K562 (cell line): ENCODE results near the gene CLIP4. TPM values are rescaled to one million over a fixed set of nuclear protein-coding genes. Genes with fewer than 3 reads are reported as not detected.

ENCODE experiments used
- ATAC-seq: fragments of 200-7000 bp; cut with Tn5 transposase; 3 replicates; pipeline ENCODE4 v1.9.1; 2020; ENCODE audit warnings: moderate library complexity
- BruUV-seq: library from RNA; stranded (reverse); fragments of 400-500 nt; replicated peaks from 2 replicates; lab custom pipeline; 2021; lab: Mats Ljungman, UMichigan
- CTCF ChIA-PET: fragments of 300-600 bp; formaldehyde crosslinking; extraction: SDS; loops from one replicate; lab custom pipeline; 2021; ENCODE audit warnings: low intra/inter-chr PET ratio; lab: Yijun Ruan, JAX
- POLR2A ChIA-PET: fragments of 300-600, 350-650 bp; sonication (Branson Sonifier 250); formaldehyde crosslinking; extraction: SDS; loops from one replicate; lab custom pipeline; 2021; ENCODE audit warnings: antibody characterized with exemption, inconsistent platforms; lab: Yijun Ruan, JAX
- DNase-seq, 4 experiments: peaks; one replicate each; pipeline versions ENCODE4 v3.0.0 to v3.0.0-alpha.2; 2011 to 2018; ENCODE audit warnings: low spot score in 3 of 4, mixed read lengths in 3 of 4; ENCODE audit errors: extremely low read depth in 1 of 4
- FAIRE-seq: peaks from 2 replicates; lab custom pipeline; 2011; peaks lifted over from hg19 to GRCh38; lab: Jason Lieb, UNC
- H2AFZ ChIP-seq: 2 replicates; pipeline ENCODE4 v1.6.0; 2011; ENCODE audit warnings: low read depth, low read length, control low read depth, inconsistent platforms
- H3K27ac ChIP-seq: fragments of 200-600 bp; 3 replicates; pipeline ENCODE4 v1.8.0; 2011; ENCODE audit warnings: low read depth, mild to moderate bottlenecking, control low read depth, inconsistent platforms, low read length, moderate library complexity, mixed read lengths; ENCODE audit errors: extremely low read depth
- H3K27me3 ChIP-seq, 2 experiments: fragments of 300-600 bp in 1 of 2; 2 replicates in 1 of 2; 3 replicates in 1 of 2; pipeline versions ENCODE4 v1.6.0 to v1.8.0; 2011; ENCODE audit warnings: inconsistent platforms in 2 of 2, low read length in 2 of 2, mild to moderate bottlenecking in 1 of 2, mixed read lengths in 1 of 2, moderate library complexity in 1 of 2; ENCODE audit not compliant: control insufficient read depth in 2 of 2, insufficient read depth in 2 of 2
- H3K36me3 ChIP-seq: fragments of 300-600 bp; 3 replicates; pipeline ENCODE4 v1.8.0; 2011; ENCODE audit warnings: mild to moderate bottlenecking, low read length, inconsistent platforms; ENCODE audit not compliant: control insufficient read depth, insufficient read depth
- H3K4me1 ChIP-seq, 2 experiments: fragments of 200-600 bp in 1 of 2; replicated peaks in 1 of 2; 2 replicates in 1 of 2; 3 replicates in 1 of 2; pipeline versions ENCODE4 v1.5.1 to v1.8.0; 2011; ENCODE audit warnings: inconsistent platforms in 2 of 2, low read length in 2 of 2, mild to moderate bottlenecking in 1 of 2, mixed read lengths in 1 of 2, moderate library complexity in 1 of 2; ENCODE audit not compliant: control insufficient read depth in 2 of 2, insufficient read depth in 2 of 2
- H3K4me2 ChIP-seq: 2 replicates; pipeline ENCODE4 v1.6.1; 2011; ENCODE audit warnings: low read length, control low read depth, inconsistent platforms, mixed read lengths; ENCODE audit not compliant: insufficient read depth
- H3K4me3 ChIP-seq: fragments of 200-600 bp; sonication (generic), shearing (Covaris generic); 2 replicates; pipeline ENCODE4 v1.5.1; 2016; ENCODE audit warnings: control low read depth, inconsistent platforms
- H3K79me2 ChIP-seq: fragments of 200-600 bp; 3 replicates; pipeline ENCODE4 v1.8.0; 2011; ENCODE audit warnings: low read length, inconsistent platforms; ENCODE audit not compliant: control insufficient read depth, insufficient read depth
- H3K9ac ChIP-seq, 2 experiments: 2 replicates each; pipeline versions ENCODE4 v1.6.0 to v1.6.1; 2011; ENCODE audit warnings: low read depth in 2 of 2, low read length in 2 of 2, control low read depth in 1 of 2, inconsistent platforms in 1 of 2, mild to moderate bottlenecking in 1 of 2, mixed read lengths in 1 of 2; ENCODE audit not compliant: insufficient read depth in 1 of 2
- H3K9me1 ChIP-seq: one replicate; pipeline ENCODE4 v1.6.0; 2011; ENCODE audit warnings: inconsistent platforms, mild to moderate bottlenecking, low read length, moderate library complexity; ENCODE audit not compliant: control insufficient read depth, insufficient read depth
- H3K9me3 ChIP-seq: replicated peaks from 2 replicates; pipeline ENCODE4 v1.5.1; 2011; ENCODE audit warnings: low read depth, low read length, inconsistent platforms; ENCODE audit not compliant: control insufficient read depth, insufficient read depth
- H4K20me1 ChIP-seq: replicated peaks from 2 replicates; pipeline ENCODE4 v1.6.1; 2011; ENCODE audit warnings: low read length, inconsistent platforms, mixed read lengths; ENCODE audit not compliant: control insufficient read depth, insufficient read depth
- BRD4 ChIP-seq: fragments of 200-600 bp; sonication (generic); IDR thresholded peaks from 2 replicates; pipeline ENCODE4 v1.6.1; 2017; ENCODE audit warnings: inconsistent platforms
- ESRRA ChIP-seq: fragments of 450-650 bp; IDR thresholded peaks from 2 replicates; pipeline ENCODE4 v1.6.1; 2014; ENCODE audit warnings: low read depth, mild to moderate bottlenecking, moderate library complexity, borderline replicate concordance
- FOXP1 ChIP-seq: sonication (generic); formaldehyde crosslinking; IDR thresholded peaks from 2 replicates; pipeline ENCODE4 v1.8.0; 2022; ENCODE audit warnings: mild to moderate bottlenecking, missing genetic modification reagents
- GABPB2 ChIP-seq: fragments of 250-450 bp; sonication (Bioruptor Pico); conservative IDR thresholded peaks from 2 replicates; pipeline ENCODE4 v1.5.1; 2021; ENCODE audit warnings: mild to moderate bottlenecking
- GATAD2A ChIP-seq: fragments of 450-650 bp; IDR thresholded peaks from 2 replicates; pipeline ENCODE4 v1.6.1; 2017
- MAFK ChIP-seq: IDR thresholded peaks from 2 replicates; pipeline ENCODE4 v1.6.1; 2011; ENCODE audit warnings: low read length, improper control_type of control experiment
- MED1 ChIP-seq: sonication (generic); formaldehyde crosslinking; IDR thresholded peaks from 2 replicates; pipeline ENCODE4 v1.8.1; 2023; ENCODE audit warnings: missing genetic modification reagents, borderline replicate concordance
- NBN ChIP-seq: fragments of 450-650 bp; IDR thresholded peaks from 2 replicates; pipeline ENCODE4 v1.6.1; 2016; ENCODE audit warnings: low read depth, mild to moderate bottlenecking
- RBM14 ChIP-seq: fragments of 200-400 bp; formaldehyde crosslinking; IDR thresholded peaks from 2 replicates; pipeline ENCODE4 v1.6.1; 2018; ENCODE audit warnings: low read depth, mild to moderate bottlenecking, low read length, moderate library complexity, borderline replicate concordance; ENCODE audit not compliant: insufficient read depth
- SIN3A ChIP-seq, 2 experiments: fragments of 150-350 bp in 1 of 2; IDR thresholded peaks; 2 replicates each; pipeline ENCODE4 v1.6.1; 2011 to 2016; ENCODE audit warnings: borderline replicate concordance in 2 of 2, low read depth in 2 of 2, low read length in 2 of 2, mild to moderate bottlenecking in 2 of 2, moderate library complexity in 2 of 2; ENCODE audit not compliant: control insufficient read depth in 1 of 2
- SMARCA4 ChIP-seq: fragments of 450-650 bp; IDR thresholded peaks from 2 replicates; pipeline ENCODE4 v1.6.1; 2016
- ZNF316 ChIP-seq: fragments of 450-650 bp; IDR thresholded peaks from 2 replicates; pipeline ENCODE4 v1.6.1; 2016
- ZNF589 ChIP-seq: fragments of 200-800 bp; sonication (Bioruptor generic); IDR thresholded peaks from 2 replicates; pipeline ENCODE4 v1.6.1; 2016; ENCODE audit warnings: low read depth, missing genetic modification characterization, missing compliant biosample characterization
- ZNF785 ChIP-seq: fragments of 250-450 bp; sonication (Bioruptor Pico); IDR thresholded peaks from 2 replicates; pipeline ENCODE4 v1.4.0; 2020; ENCODE audit warnings: mild to moderate bottlenecking
- WGBS: fragments of 100-300 bp; shearing (Covaris generic); methylation state at CpG from one replicate; pipeline ENCODE4 v1.1.6; 2016; ENCODE audit warnings: low coverage, mixed read lengths; ENCODE audit not compliant: insufficient coverage; ENCODE audit errors: missing lambda C conversion rate; 5-methylcytosine and 5-hydroxymethylcytosine counted together
- in situ Hi-C: fragments of 300-500 bp; cut with MboI; formaldehyde crosslinking; loops from 4 replicates; pipeline ENCODE4 v1.15.0; 2018; ENCODE audit warnings: inconsistent platforms, mixed read lengths
- intact Hi-C: fragments of 100-400 bp; cut with micrococcal nuclease; formaldehyde crosslinking; loops from 2 replicates; pipeline ENCODE4 v1.14.2; 2022
- polyA plus RNA-seq, 8 experiments: library from polyadenylated mRNA; depleted of rRNA in 4 of 8; stranded (reverse) in 5 of 8; unstranded in 3 of 8; fragments of >200 nt; fragmentation: Nextera tagmentation in 2 of 8; fragmentation: Illumina TruSeq in 1 of 8; extraction: Ambion mirVana in 2 of 8; extraction: Trizol in 1 of 8; gene quantifications; 2 replicates each; pipeline versions ENCODE4 v1.2.1 to v1.2.3, GENCODE V29; 2011 to 2014; ENCODE audit warnings: inconsistent platforms in 1 of 8, missing spikeins in 1 of 8
- total RNA-seq, 7 experiments: library from RNA; depleted of rRNA in 6 of 7; stranded (reverse); fragments of >200 nt in 6 of 7; fragmentation: Illumina TruSeq in 2 of 7; extraction: Trizol in 2 of 7; gene quantifications; 2 replicates each; pipeline versions ENCODE4 v1.2.1 to v1.2.3, GENCODE V29; 2011 to 2021; ENCODE audit warnings: low replicate concordance in 1 of 7
- TF ChIP-seq, protein P1 (sequence below): fragments of 250-450 bp; sonication (Bioruptor Pico); IDR thresholded peaks from 2 replicates; pipeline ENCODE4 v1.5.0; 2021; ENCODE audit warnings: mild to moderate bottlenecking, borderline replicate concordance
- TF ChIP-seq, protein P2 (sequence below): fragments of 450-650 bp; IDR thresholded peaks from 2 replicates; pipeline ENCODE4 v1.7.0; 2016; ENCODE audit warnings: borderline replicate concordance
- TF ChIP-seq, protein P3 (sequence below): fragments of 450-650 bp; IDR thresholded peaks from 2 replicates; pipeline ENCODE4 v1.6.1; 2016
- TF ChIP-seq, protein P4 (sequence below): IDR thresholded peaks from 3 replicates; pipeline ENCODE4 v1.6.1; 2011; ENCODE audit warnings: borderline replicate concordance, mild to moderate bottlenecking; ENCODE audit not compliant: insufficient read length, insufficient read depth

Gene CLIP4
- total and polyA plus RNA-seq, 9 of the 15 experiments (the other 6 are each of a cell fraction or from before 2014, with no cell fraction given), result 0.03 to 0.38 (median 0.13) TPM; not detected in 5

DNA sequence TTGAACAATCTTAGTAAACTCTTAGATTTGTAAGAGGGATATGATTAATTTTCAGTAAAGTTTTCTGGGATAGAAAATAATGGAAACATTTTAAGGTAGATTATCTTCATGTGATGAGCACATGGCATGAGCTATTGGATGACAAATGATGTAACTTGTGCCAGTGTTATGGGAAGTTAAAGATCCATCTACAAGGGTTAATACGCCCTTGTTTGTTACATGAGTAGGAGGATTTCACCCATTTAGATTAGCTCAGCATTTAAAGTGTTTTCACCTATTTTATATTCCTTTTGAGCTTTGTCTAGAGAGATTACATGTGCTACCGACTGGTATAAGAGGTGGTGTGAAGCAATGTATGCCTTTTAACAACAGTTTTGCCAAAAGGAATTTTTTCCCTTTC lies 5.6 kb downstream of the CLIP4 start:
- ATAC-seq, result no peak
- TF ChIP-seq BRD4, result no peak
- TF ChIP-seq ESRRA, result no peak
- TF ChIP-seq, protein P1, sequence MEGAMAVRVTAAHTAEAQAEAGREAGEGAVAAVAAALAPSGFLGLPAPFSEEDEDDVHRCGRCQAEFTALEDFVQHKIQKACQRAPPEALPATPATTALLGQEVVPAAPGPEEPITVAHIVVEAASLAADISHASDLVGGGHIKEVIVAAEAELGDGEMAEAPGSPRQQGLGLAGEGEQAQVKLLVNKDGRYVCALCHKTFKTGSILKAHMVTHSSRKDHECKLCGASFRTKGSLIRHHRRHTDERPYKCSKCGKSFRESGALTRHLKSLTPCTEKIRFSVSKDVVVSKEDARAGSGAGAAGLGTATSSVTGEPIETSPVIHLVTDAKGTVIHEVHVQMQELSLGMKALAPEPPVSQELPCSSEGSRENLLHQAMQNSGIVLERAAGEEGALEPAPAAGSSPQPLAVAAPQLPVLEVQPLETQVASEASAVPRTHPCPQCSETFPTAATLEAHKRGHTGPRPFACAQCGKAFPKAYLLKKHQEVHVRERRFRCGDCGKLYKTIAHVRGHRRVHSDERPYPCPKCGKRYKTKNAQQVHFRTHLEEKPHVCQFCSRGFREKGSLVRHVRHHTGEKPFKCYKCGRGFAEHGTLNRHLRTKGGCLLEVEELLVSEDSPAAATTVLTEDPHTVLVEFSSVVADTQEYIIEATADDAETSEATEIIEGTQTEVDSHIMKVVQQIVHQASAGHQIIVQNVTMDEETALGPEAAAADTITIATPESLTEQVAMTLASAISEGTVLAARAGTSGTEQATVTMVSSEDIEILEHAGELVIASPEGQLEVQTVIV (CRISPR knock-in tag), result no peak
- peak; percentile 31 for TF ChIP-seq ZNF316
- no peak for TF ChIP-seq ZNF589 (CRISPR knock-in tag)
- TF ChIP-seq SMARCA4, result no peak
- TF ChIP-seq, protein P2, sequence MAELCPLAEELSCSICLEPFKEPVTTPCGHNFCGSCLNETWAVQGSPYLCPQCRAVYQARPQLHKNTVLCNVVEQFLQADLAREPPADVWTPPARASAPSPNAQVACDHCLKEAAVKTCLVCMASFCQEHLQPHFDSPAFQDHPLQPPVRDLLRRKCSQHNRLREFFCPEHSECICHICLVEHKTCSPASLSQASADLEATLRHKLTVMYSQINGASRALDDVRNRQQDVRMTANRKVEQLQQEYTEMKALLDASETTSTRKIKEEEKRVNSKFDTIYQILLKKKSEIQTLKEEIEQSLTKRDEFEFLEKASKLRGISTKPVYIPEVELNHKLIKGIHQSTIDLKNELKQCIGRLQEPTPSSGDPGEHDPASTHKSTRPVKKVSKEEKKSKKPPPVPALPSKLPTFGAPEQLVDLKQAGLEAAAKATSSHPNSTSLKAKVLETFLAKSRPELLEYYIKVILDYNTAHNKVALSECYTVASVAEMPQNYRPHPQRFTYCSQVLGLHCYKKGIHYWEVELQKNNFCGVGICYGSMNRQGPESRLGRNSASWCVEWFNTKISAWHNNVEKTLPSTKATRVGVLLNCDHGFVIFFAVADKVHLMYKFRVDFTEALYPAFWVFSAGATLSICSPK, result no peak
- 0 out of 2 replicates have a peak, but pooled peaks have one; percentile 9 for TF ChIP-seq MAFK
- no peak for TF ChIP-seq FOXP1
- TF ChIP-seq SIN3A (IDR thresholded peaks at IDR 0.05; ENCODE audit: borderline replicate concordance in 2 of 2, control insufficient read depth in 1 of 2, low read depth in 2 of 2, low read length in 2 of 2), result no peak
- no peak for TF ChIP-seq MED1
- TF ChIP-seq ZNF785 (CRISPR knock-in tag), result no peak
- TF ChIP-seq, protein P3, sequence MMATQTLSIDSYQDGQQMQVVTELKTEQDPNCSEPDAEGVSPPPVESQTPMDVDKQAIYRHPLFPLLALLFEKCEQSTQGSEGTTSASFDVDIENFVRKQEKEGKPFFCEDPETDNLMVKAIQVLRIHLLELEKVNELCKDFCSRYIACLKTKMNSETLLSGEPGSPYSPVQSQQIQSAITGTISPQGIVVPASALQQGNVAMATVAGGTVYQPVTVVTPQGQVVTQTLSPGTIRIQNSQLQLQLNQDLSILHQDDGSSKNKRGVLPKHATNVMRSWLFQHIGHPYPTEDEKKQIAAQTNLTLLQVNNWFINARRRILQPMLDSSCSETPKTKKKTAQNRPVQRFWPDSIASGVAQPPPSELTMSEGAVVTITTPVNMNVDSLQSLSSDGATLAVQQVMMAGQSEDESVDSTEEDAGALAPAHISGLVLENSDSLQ, result no peak
- TF ChIP-seq GABPB2, result no peak
- TF ChIP-seq GATAD2A, result no peak
- TF ChIP-seq RBM14, result no peak
- TF ChIP-seq, protein P4, sequence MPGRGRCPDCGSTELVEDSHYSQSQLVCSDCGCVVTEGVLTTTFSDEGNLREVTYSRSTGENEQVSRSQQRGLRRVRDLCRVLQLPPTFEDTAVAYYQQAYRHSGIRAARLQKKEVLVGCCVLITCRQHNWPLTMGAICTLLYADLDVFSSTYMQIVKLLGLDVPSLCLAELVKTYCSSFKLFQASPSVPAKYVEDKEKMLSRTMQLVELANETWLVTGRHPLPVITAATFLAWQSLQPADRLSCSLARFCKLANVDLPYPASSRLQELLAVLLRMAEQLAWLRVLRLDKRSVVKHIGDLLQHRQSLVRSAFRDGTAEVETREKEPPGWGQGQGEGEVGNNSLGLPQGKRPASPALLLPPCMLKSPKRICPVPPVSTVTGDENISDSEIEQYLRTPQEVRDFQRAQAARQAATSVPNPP, result no peak
- TF ChIP-seq NBN, result no peak
- no peak overlapping the region for H3K9ac ChIP-seq
- WGBS, result 5% methylated on average over 2 of the region's 2 CpGs
- no peak overlapping the region for H3K4me3 ChIP-seq
- H3K36me3 ChIP-seq, result no peaks in the 10 kb centered on the region
- H4K20me1 ChIP-seq, result no peaks in the 10 kb centered on the region
- H3K4me2 ChIP-seq, result no peak overlapping the region
- H3K9me1 ChIP-seq, result no peaks in the 10 kb centered on the region
- no peak for FAIRE-seq
- no peaks in the 10 kb centered on the region for H3K9me3 ChIP-seq
- in situ Hi-C loops, result no loop called here
- DNase-seq, result no peak
- intact Hi-C loops, result no loop called here
- peaks cover 12% of the 10 kb centered on the region in 2 experiments; a peak in 4 of 5 replicates for H3K27me3 ChIP-seq
- no peak overlapping the region for H2AFZ ChIP-seq
- POLR2A ChIA-PET, result interaction anchor here (0.5 to 1.2 kb wide), 2 partner anchors 12 to 1981 kb away, joined by 3 read pairs; no protein-coding TSS in a partner anchor
- CTCF ChIA-PET, result no interaction called here
- H3K27ac ChIP-seq, result no peak overlapping the region
- BruUV-seq, result no TSS peak
- peaks cover 0 to 2% of the 10 kb centered on the region in 2 experiments; a peak in 2 of 5 replicates for H3K4me1 ChIP-seq
- no peaks in the 10 kb centered on the region for H3K79me2 ChIP-seq
